Epithelial cell of proximal tubule (primary cell): ENCODE measurements around the gene MT1X. TPM values are rescaled to one million over a fixed set of nuclear protein-coding genes. Genes with fewer than 3 reads are reported as not detected.

Source experiments
- DNase-seq: peaks from one replicate; pipeline ENCODE4 v3.0.0-alpha.2; 2011; ENCODE audit warnings: low read depth
- H3K4me3 ChIP-seq: 2 replicates; pipeline ENCODE4 v1.5.1; 2011; ENCODE audit warnings: low read depth, mild to moderate bottlenecking, low read length
- total RNA-seq: library from RNA; depleted of rRNA; stranded (reverse); fragments of >200 nt; gene quantifications from 2 replicates; pipeline ENCODE4 v1.2.3, GENCODE V29; 2015
- TF ChIP-seq, protein P1 (sequence below): conservative IDR thresholded peaks from 2 replicates; pipeline ENCODE4 v1.5.1; 2012; ENCODE audit warnings: low read depth, mild to moderate bottlenecking, low read length

Gene MT1X
- total RNA-seq, 1 donor from 2014 or later: 132 TPM

DNA sequence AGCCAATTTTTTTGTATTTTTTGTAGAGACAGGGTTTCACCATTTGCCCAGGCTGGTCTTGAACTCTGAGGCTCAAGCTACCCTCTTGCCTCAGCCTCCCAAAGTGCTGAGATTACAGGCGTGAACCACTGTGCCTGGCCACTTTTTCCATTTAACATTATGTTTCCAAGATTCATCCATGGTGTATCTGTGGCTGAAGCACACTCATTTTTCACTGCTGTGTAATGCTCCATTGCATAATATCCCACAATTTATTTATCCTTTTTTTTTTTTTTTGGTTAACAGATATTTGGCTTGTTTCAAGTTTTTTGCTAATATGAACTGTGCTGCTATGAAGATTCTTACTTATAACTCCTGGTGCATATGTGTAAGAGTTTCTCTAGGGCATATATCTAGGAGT lies 45.8 kb downstream of the MT1X start:
- DNase-seq: no peak
- TF ChIP-seq, protein P1, sequence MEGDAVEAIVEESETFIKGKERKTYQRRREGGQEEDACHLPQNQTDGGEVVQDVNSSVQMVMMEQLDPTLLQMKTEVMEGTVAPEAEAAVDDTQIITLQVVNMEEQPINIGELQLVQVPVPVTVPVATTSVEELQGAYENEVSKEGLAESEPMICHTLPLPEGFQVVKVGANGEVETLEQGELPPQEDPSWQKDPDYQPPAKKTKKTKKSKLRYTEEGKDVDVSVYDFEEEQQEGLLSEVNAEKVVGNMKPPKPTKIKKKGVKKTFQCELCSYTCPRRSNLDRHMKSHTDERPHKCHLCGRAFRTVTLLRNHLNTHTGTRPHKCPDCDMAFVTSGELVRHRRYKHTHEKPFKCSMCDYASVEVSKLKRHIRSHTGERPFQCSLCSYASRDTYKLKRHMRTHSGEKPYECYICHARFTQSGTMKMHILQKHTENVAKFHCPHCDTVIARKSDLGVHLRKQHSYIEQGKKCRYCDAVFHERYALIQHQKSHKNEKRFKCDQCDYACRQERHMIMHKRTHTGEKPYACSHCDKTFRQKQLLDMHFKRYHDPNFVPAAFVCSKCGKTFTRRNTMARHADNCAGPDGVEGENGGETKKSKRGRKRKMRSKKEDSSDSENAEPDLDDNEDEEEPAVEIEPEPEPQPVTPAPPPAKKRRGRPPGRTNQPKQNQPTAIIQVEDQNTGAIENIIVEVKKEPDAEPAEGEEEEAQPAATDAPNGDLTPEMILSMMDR: no peak

DNA sequence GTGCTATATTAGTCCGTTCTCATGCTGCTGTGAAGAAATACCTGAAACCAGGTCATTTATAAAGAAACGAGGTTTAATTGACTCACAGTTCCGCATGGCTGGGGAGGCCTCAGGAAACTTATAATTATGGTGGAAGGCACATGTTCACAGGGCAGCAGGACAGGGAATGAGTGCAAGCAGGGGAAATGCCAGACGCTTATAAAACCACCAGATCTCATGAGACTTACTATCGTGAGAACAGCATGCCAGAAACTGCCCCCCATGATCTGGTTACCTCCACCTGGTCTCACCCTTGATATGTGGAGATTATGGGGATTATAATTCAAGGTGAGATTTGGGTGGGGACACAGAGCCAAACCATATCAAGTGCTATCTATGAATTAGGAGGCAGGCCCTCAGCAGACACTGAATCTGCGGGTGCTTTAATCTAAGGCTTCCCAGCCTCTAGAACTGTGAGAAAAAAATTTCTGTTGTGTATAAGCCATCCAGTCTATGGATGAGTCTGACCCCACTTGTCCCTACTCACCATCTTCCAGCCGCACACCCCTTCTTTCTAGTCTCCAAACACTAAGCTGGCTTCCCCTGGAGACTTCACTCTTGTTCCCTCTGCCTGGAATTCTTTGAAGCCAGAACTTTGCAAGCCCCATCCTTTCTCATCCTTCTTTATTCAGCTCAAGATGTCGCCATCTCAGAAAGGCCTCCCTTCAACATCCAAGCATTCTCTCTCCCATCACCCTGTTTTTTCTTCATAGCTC lies 46.9 kb downstream of the MT1X start:
- peak; percentile 74 for DNase-seq
- TF ChIP-seq, protein P1: no peak

More for the DNA sequence above, 45.8 kb downstream of the MT1X start:
- H3K4me3 ChIP-seq: no peak overlapping the region

DNA sequence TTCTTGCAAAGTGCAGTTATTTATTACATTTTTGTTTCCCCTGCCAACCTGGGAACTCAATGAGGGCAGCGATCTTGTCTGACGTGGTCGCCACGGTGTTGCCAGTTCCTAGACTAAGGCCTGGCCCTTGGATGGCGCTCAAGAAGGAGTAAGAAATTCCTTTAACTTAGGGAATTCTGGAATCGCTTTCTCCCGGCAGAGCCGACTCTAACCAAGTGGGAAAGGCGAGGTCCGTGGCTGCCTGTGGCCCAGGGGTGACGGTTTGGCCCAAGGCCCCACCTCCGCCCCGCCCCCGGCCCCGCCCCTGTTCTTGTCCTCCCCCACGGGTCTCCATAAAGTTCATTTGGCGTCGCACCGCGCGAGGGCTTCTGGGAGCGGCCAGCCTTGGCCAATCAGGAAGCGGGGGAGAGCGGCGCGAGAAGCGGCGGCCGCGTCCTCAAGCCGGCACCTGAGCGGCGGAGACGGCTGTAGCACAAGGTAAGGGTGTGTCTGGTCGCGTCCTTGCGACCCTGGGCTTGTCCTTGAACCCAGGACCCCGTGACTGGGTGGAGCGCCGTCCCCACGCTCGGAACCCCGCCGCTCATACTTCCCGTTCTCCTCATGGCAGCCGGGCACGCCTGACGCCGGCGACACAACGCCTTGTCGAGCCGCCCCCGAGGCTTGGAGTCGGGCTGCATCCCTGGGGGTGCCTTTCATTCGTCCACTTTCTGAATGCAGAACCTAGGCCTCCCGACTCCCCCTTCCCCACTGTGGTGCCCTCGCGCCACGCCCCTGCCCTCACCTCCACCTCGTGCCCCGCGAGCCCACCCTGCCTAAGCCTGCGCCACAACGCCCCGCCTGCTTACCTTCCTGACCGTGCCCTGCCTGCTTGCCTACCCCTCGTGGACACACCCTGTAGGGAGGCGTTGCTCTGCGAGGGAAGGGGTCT lies 47.7 kb downstream of the MT1X start, which contains the start of gene NUP93:
Gene NUP93, plus strand, starts transcription at position 395 of the 928 bp plus-strand sequence. CDS start 18,119 bp downstream, outside the sequence.
- TF ChIP-seq, protein P1: no peak
- peak within 1 kb of the TSS; percentile 85 for H3K4me3 ChIP-seq
- DNase-seq: peak; percentile 36

More for the DNA sequence above, 46.9 kb downstream of the MT1X start:
- H3K4me3 ChIP-seq: peak overlapping the region; percentile 85

DNA sequence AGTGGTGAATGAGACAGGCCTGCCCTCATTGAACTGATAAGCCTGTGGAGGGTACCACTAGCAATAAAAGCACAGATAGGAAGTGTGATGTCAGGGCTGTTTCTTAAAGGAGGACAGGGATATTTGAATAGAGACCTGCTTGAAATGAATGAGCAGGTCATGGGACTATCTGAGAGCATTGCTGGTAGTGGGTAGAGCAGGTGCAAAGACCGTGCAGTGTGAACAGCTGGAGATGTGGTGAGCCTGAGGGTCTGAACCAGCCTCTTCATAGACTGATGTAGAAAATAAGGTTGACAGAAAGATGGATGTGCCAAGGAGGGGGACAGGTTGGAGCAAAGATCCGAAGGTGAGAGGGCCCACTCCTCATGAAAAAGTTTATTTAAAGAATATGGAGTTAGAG lies 50.1 kb downstream of the MT1X start:
- no peak overlapping the region for H3K4me3 ChIP-seq
- TF ChIP-seq, protein P1: no peak
- no peak for DNase-seq

DNA sequence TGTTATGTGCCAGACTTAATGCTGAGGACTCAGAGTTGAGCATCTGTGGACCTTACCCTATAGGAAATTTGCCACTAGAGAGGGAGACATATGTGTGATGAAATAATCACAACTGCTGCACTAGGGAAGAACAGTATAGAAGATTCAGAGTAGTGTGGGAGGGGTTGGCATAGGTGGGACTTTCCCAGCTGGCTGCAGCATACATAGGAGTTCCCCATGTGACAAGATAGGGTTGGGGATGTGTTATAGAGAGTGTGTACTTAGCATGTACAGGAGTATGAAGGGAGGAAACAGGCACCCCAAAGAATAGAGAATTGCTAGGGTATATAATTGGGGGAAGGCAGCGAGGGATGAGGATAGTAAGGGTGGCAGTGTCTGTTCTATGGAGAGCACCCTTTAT lies 50.6 kb downstream of the MT1X start:
- TF ChIP-seq, protein P1: no peak
- no peak for DNase-seq
- no peak overlapping the region for H3K4me3 ChIP-seq

Other genes with a start within 250 kb of the MT1X start
- gene NUDT21, start 231.1 kb upstream of the MT1X start, total RNA-seq: 77.1 and 78.2 TPM in 2 replicates
- 54.9 and 66.7 TPM in 2 replicates for gene OGFOD1, start 230.9 kb upstream of the MT1X start, total RNA-seq
- gene BBS2, start 162.4 kb upstream of the MT1X start, total RNA-seq: 24.9 and 75.3 TPM in 2 replicates
- gene MT4, start 117.4 kb upstream of the MT1X start, total RNA-seq: not detected in 2 replicates
- 1.0 and 5.1 TPM in 2 replicates for gene MT3, start 92.9 kb upstream of the MT1X start, total RNA-seq
- gene MT2A, start 73.9 kb upstream of the MT1X start, total RNA-seq: 1,146 and 1,559 TPM in 2 replicates
- gene MT1E, start 56.7 kb upstream of the MT1X start, total RNA-seq: 724 and 1,203 TPM in 2 replicates
- 19.1 and 124 TPM in 2 replicates for gene MT1M, start 49.8 kb upstream of the MT1X start, total RNA-seq
- 26.0 and 62.4 TPM in 2 replicates for gene MT1A, start 43.8 kb upstream of the MT1X start, total RNA-seq
- not detected in 2 replicates for gene MT1B, start 30.6 kb upstream of the MT1X start, total RNA-seq
- 15.3 and 95.8 TPM in 2 replicates for gene MT1F, start 24.5 kb upstream of the MT1X start, total RNA-seq
- gene MT1G, start 14.4 kb upstream of the MT1X start, total RNA-seq: 40.2 and 1,970 TPM in 2 replicates
- gene MT1H, start 12.7 kb upstream of the MT1X start, total RNA-seq: 15.4 and 781 TPM in 2 replicates
- 92.5 and 134 TPM in 2 replicates for gene NUP93, start 47.7 kb downstream of the MT1X start, total RNA-seq
- gene SLC12A3, start 182.7 kb downstream of the MT1X start, total RNA-seq: not detected in 2 replicates
- gene HERPUD1, start 249.7 kb downstream of the MT1X start, total RNA-seq: 42.1 and 84.8 TPM in 2 replicates